Activated CD8-positive, alpha-beta memory T cell treated with anti-CD3 and anti-CD28 coated beads, Interleukin-2, amount 50 U/mL, for 24 hours (primary cell): ENCODE data around the gene ADGRD1.

Experiments used
- DNase-seq: peaks from one replicate; pipeline ENCODE4 v3.0.0-alpha.2; 2020; ENCODE audit errors: extremely low read depth

Gene ADGRD1

DNA sequence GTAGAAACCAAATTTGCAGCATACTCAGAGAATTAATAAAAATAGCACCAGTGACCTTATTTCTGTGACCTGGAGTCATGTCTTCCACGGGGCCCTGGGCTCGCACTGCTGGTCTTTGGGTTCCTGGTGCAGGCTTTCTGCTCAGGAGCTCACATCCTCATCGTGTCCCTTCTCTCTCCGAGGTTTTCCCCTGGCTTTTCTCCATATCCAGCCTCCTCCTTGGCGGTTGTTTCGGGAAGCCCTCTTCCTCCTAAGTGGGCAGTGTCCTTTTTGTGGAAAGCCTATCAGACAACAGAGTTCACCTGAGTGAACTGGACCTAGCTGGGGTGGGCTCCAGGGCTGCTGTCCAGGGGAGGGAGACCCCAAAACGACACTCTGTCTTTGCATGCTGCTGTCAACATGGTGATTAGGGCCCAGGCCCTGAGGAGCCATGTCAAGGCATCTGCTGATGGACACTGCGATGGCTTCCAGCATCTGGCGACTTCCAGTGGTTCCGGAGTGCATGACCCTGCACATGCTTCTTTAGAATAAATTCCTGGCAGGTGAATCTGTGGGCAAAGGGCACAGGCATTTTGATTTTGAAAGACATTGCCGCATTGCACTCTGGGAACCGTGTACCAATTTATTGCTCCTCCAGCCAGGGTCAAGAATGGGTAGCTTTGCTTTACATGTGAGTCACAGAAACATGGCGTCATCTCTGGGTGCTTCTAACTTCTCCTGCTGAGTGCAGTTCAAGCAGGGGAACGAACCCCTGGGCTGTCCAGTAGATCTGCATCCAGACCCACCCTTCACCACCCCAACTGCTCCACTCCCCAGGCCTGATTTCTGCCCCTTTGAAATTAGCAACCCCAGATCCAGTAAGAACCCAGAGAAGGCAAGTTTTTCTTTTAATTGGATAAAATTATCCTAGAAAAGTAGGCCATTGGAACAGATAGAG is 136.8 kb downstream of the ADGRD1 start:
- DNase-seq, result no peak

- no peak for DNase-seq
Measured at GRCh38 chr12:131091413-131091975, 137.8 kb downstream of the ADGRD1 start.

DNA sequence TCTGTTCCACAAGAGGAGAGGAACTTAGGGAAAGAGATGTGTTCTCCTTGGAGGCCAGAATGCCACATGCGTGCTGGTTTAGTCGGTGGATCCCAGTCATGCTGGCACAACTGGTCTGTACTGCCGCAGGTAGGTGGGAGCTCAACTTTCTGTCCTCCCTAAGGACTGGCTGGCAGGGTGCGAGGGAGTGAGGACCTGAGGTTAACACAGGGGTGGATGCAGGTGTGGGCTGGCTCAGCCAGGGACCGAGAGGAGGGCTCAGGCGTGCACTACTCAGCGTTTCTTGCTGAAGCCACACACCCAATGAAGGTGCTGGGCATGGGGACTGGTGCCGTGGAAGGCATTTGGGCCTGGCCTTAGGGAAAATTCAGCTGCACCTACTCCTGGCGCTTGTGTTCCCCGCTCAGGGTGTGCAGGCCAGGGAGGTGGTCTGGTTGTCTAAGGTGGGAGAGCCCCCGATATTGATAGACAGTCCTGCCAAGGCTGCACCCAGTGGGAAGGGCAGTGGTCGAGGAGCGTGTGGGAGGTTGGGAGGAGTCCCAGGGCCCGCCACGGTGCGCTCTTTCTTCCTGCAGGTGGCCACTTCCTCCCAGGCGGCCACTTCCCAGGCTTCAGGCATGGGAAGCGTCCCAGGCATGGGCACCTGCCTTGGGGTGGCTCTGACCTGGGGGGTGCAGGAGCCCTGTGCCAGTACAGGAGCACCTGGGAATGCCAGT is 138.4 kb downstream of the ADGRD1 start:
- DNase-seq, result no peak

- no peak for DNase-seq
Measured at GRCh38 chr12:131092901-131093603, 139.3 kb downstream of the ADGRD1 start.

DNA sequence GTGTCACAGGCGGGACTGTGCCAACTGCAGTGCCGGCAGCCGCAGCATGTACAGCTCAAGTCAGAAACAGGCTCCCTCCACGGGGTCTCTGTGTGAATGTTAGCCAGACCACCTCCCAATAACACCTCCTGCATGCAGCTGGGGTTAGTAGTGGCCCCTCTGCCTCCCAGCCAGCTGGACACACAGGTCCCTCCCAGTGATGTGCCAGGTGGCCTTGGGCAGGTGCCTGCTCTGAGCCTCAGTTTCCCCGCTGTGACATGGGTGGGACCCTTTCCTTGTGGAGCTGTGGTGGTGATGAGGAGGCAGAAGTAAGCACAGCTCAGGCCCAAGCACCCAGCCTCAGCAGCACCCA is 139.9 kb downstream of the ADGRD1 start:
- no peak for DNase-seq

DNA sequence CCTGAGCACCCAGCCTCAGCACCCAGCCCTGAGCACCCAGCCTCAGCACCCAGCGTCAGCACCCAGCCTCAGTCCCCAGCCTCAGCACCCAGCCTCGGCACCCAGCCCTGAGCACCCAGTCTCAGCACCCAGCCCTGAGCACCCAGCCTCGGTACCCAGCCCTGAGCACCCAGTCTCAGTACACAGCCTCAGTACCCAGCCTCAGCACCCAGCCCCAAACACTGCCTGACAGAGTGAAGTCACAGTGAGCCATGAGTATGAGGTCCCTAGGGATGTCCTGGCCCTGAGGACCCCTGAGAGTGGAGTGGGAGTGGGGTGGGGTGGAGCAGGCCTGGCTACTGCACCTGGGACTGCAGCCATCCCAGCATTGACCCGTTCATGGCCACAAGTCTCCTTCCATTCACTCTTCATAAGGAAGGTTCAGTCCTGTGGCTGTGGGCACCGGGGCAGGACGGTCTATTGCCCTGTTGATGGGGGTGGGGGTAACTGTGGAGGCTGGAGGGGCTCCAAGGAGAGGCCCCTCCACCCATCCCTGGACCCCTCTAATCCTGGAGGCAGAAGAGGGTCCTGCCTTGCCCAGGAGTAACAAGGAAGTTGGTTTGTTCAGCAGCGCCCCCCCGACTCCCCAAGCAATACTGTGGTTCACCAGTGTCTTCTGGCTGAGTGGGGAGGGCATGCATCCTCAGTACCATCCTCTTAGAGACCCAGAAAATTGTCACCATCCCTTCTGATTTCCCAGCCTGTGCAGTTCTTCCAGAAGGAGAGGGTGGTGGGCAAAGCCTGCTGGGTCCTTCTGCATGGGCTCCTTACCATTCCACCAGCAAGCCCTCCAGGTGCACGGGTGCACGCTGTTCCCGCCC is 140.5 kb downstream of the ADGRD1 start:
- no peak for DNase-seq

DNA sequence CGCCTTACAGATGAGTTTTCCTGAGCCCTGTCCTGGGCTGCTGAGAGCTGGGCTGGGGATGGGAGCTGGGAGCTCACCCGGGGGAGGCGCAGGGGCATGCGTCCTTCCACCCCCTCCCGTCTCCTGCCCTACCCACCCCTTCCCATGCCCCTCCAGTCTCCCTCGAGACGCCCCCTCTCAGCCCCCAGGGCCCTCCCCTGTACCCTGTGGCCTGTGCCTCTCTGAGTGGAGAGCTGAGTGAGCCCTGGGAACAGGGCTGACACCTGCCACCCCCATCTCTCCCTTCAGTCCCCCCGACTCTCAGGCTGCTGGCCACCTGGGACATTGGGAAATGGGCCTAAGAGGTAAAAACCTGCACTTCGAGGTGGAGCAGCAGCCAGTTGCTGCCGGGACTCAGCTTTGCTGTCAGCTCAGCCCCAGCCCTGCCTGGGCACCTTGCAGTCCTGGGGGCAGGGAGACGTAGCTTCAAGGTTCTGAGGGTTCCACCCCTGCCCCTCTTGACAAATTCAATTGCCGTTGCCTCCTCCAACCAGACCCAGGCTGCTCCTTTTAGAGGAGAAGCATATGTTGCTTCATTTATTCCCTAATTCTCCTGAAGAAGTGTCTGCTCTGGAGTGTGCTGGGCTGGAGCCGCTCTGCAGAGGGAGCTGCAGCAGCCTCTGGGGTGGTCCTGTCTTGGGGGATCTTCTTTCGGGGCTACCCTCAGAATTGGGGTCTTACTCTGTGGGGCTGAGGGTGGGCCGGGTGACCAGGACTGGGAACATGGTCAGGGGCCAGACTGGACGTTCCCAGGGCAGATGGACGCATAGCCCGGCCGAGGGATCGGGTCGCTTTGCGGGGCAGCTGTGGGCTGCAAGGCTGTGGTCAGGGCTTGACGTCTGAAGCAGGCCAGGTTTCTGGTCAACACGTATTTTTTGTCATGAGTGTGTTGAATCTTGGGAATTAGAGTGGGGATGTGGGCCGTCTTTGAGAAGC is 141.4 kb downstream of the ADGRD1 start:
- DNase-seq, result no peak

GRCh38 chr12:131095826-131096680 is 142.3 kb downstream of the ADGRD1 start:
- DNase-seq, result no peak

DNA sequence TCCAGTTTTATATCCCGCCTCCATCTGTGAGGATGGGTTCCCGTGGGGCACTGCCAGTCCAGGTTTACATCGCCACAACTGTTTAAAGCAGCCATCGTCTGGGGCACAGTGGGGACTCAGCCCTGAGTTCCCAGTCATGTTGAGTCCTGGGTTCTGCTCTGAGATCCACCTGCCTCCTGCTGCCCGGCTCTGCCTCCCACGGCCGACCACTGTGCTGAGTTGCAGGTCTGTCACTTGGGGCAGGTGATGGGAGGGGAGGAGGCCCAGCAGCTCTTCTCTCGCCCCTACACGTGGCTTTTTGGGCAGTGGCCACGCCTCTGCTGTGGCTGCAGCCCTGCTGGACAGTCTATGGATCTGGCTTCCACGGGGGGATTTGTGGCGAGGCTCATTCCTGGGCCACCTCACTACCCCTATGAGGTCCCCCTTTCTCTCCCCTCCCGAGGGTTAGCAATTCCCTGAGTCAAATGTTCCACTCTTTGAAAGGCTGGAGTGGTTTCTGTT is 143.0 kb downstream of the ADGRD1 start:
- no peak for DNase-seq

GRCh38 chr12:131097202-131098177 is 143.8 kb downstream of the ADGRD1 start:
- DNase-seq, result no peak

DNA sequence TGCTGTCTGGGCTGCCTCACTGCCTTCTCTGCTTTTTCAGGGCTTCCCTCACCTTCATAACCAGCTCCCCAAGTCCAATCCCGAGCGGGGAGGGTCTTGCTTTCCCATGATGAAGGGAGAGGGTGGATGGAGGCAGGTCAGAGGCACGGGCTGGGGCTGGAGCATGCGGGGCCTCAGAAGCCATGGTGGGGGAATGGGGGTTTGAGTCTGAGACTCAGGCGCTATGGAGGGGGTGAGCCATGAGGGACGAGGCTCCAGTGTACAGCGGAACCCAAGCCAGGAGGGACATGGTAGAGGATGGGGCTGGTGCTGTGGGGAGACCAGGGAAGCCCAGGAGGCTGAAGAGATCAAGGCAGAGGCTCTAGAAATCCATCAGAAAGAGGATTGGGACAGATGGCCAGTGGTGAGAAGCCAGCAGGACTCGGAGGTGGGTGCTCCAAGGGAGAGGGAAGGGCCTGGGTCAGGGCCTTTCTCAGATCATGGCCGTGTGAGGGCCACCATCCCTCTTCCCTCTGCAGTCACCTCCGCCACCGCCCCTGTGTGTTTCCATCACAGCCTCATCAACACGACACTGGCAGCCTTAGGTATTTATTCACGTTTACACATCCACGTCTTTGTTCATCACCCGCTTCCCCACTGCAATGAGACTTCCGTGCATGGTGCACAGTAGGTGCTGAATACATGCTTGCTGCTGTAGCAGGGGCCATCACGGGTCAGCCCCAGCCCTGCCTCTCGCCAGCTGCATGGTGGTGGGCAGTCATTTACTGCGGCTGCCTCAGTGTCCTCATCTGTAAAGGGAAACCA is 144.7 kb downstream of the ADGRD1 start:
- DNase-seq, result no peak

DNA sequence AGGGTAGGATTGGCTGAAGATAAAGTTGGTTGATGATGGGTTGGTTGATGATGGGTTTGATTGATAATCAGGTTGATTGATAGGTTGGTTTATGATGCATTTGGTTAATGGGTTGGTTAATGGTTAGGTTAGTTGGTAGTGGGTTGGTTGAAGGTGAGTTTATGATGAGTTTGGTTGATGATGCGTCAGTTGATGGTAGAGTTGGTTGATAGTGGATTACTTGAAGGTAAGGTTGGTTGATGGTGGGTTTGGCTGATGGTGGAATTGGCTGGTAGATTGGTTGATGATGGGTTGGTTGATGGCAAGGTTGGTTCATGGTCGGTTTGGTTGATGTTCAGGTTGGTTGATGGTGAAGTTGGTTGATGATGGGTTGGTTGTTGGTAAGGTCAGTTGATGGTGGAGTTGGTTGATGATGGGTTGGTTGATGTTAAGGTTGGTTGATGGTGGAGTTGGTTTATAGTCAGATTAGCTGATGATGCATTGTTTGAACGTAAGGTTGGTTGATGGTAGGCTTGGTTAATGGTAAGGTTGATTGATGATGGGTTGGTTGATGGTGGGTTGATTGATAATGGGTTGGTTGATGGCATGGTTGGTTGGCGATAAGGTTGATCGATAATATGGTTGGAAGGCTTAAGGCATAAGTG is 146.4 kb downstream of the ADGRD1 start:
- DNase-seq, result no peak

GRCh38 chr12:131101006-131101405 is 147.3 kb downstream of the ADGRD1 start:
- DNase-seq, result no peak

- DNase-seq, result no peak
Measured at GRCh38 chr12:131101703-131102492, 148.2 kb downstream of the ADGRD1 start.

GRCh38 chr12:131102493-131102931 is 148.8 kb downstream of the ADGRD1 start:
- DNase-seq, result no peak
